Lower lobe of right lung (tissue), 2 donors: ENCODE results near the gene LAPTM5. TPM values are rescaled to one million over a fixed set of nuclear protein-coding genes. Genes with fewer than 3 reads are reported as not detected.
"Not testable (repeated sequence)": the region's sequence is repeated elsewhere in the genome, so short reads cannot be mapped to it uniquely, and the experiment has no call there.

Experiments
- ATAC-seq, 2 donors: fragments of 200-7000 bp; cut with Tn5 transposase; one replicate each; pipeline ENCODE4 v1.9.1; 2020 to 2022; ENCODE audit warnings: mild to moderate bottlenecking in 2 of 2, moderate library complexity in 2 of 2
- DNase-seq: peaks from one replicate; pipeline ENCODE4 v3.0.0-alpha.2; 2020
- H3K27ac ChIP-seq: fragments of 200-600 bp; one replicate; pipeline ENCODE4 v1.8.0; 2022
- H3K27me3 ChIP-seq: fragments of 200-600 bp; one replicate; pipeline ENCODE4 v1.8.0; 2022; ENCODE audit warnings: low read depth
- H3K36me3 ChIP-seq: fragments of 200-600 bp; one replicate; pipeline ENCODE4 v1.8.0; 2022; ENCODE audit warnings: mild to moderate bottlenecking
- H3K4me1 ChIP-seq: fragments of 200-600 bp; one replicate; pipeline ENCODE4 v1.8.0; 2022
- H3K4me3 ChIP-seq: fragments of 200-600 bp; one replicate; pipeline ENCODE4 v1.8.0; 2022; ENCODE audit warnings: mild to moderate bottlenecking
- H3K9me3 ChIP-seq: fragments of 200-600 bp; one replicate; pipeline ENCODE4 v1.8.0; 2022
- CTCF ChIP-seq: fragments of 200-600 bp; IDR thresholded peaks from one replicate; pipeline ENCODE4 v1.8.0; 2022; ENCODE audit warnings: antibody characterized with exemption, mild to moderate bottlenecking
- intact Hi-C: fragments of 100-400 bp; cut with DNase I; formaldehyde crosslinking; loops from one replicate; pipeline ENCODE4 v1.11.0; 2022
- total RNA-seq: library from RNA; stranded (reverse); fragmentation: NEBNext Ultra II Directional; extraction: Animal tissue kit (Norgen Biotek cat#: 25700); gene quantifications from one replicate; pipeline ENCODE4 v1.2.1, GENCODE V29; 2021
- donor health status: DM: no; HTN: yes; CAD: no; lungs with severe emphysema.

LAPTM5 gene
- total RNA-seq, 1 donor from 2014 or later, result 544 TPM

- Histone ChIP-seq H3K4me3 (no peak overlapping the region), H3K27ac (no peak overlapping the region), H3K36me3 (no peaks in the 10 kb centered on the region), H3K9me3 (no peaks in the 10 kb centered on the region), H3K27me3 (peaks cover 25% of the 10 kb centered on the region), H3K4me1 (no peaks in the 10 kb centered on the region)
- TF ChIP-seq CTCF, result no peak
- DNase-seq (no peak), ATAC-seq (no peak)
- intact Hi-C loops, result no loop called here
Observed at GRCh38 chr1:30691480-30691879, 66.1 kb downstream of the LAPTM5 start.

- Histone ChIP-seq H3K4me3 (no peak overlapping the region), H3K36me3 (no peaks in the 10 kb centered on the region), H3K27ac (no peak overlapping the region), H3K9me3 (no peaks in the 10 kb centered on the region), H3K27me3 (peaks cover 35% of the 10 kb centered on the region), H3K4me1 (peaks cover 1% of the 10 kb centered on the region)
- no peak for TF ChIP-seq CTCF
- ATAC-seq, result no peak
- intact Hi-C loops, result no loop called here
- no peak for DNase-seq
Observed at GRCh38 chr1:30689901-30690645, 67.5 kb downstream of the LAPTM5 start.

GRCh38 chr1:30688920-30689794 is 68.4 kb downstream of the LAPTM5 start:
- no peak overlapping the region for H3K4me3 ChIP-seq
- H3K36me3 ChIP-seq, result no peaks in the 10 kb centered on the region
- H3K27ac ChIP-seq, result no peak overlapping the region
- DNase-seq (no peak), ATAC-seq (no peak)
- H3K9me3 ChIP-seq, result no peaks in the 10 kb centered on the region
- no peak for TF ChIP-seq CTCF
- peaks cover 39% of the 10 kb centered on the region for H3K27me3 ChIP-seq
- peaks cover 5% of the 10 kb centered on the region for H3K4me1 ChIP-seq
- intact Hi-C loops, result no loop called here

DNA sequence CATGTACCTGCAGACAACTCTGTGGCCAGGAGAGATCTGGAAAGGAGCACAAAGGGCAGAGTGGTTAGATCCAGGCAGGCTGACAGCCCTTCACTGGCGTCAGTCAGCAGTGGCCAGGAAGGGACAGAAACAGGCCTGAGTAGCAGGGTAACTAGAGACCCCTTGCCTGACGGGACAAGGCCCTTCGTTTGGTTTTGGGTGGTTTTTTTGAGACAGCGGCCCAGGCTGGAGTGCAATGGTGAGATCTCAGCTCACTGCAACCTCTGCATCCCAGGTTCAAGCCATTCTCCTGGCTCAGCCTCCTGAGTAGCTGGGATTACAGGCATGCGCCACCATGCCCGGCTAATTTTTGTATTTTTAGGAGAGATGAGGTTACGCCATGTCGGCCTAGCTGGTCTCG is 69.1 kb downstream of the LAPTM5 start:
- H3K36me3 ChIP-seq, intact Hi-C loops, H3K4me1 ChIP-seq, H3K27ac ChIP-seq, H3K9me3 ChIP-seq, H3K4me3 ChIP-seq, ATAC-seq, DNase-seq: not testable (repeated sequence)
- H3K27me3 ChIP-seq, result peaks cover 45% of the 10 kb centered on the region

- DNase-seq, result no peak
- no peak overlapping the region for H3K27ac ChIP-seq
- no peak overlapping the region for H3K4me3 ChIP-seq
- H3K27me3 ChIP-seq, result peaks cover 51% of the 10 kb centered on the region
- intact Hi-C loops, result no loop called here
- no peaks in the 10 kb centered on the region for H3K36me3 ChIP-seq
- ATAC-seq, result no peak
- no peaks in the 10 kb centered on the region for H3K9me3 ChIP-seq
- no peak for TF ChIP-seq CTCF
- H3K4me1 ChIP-seq, result peaks cover 5% of the 10 kb centered on the region
Observed at GRCh38 chr1:30687886-30688285, 69.7 kb downstream of the LAPTM5 start.
